Left forelimb (tissue), 1 donor: ENCODE results near the gene PTPDC1.
"Not testable (repeated sequence)": the region's sequence is repeated elsewhere in the genome, so short reads cannot be mapped to it uniquely, and the experiment has no call there.

Source experiments
- DNase-seq: peaks from one replicate; pipeline ENCODE4 v3.0.0-alpha.2; 2018; ENCODE audit warnings: low spot score

Gene PTPDC1

GRCh38 chr9:94086486-94087345 is 2.5 kb downstream of the PTPDC1 start:
- DNase-seq = no peak

GRCh38 chr9:94094219-94095145 is 10.2 kb downstream of the PTPDC1 start:
- not testable (repeated sequence) for DNase-seq

DNA sequence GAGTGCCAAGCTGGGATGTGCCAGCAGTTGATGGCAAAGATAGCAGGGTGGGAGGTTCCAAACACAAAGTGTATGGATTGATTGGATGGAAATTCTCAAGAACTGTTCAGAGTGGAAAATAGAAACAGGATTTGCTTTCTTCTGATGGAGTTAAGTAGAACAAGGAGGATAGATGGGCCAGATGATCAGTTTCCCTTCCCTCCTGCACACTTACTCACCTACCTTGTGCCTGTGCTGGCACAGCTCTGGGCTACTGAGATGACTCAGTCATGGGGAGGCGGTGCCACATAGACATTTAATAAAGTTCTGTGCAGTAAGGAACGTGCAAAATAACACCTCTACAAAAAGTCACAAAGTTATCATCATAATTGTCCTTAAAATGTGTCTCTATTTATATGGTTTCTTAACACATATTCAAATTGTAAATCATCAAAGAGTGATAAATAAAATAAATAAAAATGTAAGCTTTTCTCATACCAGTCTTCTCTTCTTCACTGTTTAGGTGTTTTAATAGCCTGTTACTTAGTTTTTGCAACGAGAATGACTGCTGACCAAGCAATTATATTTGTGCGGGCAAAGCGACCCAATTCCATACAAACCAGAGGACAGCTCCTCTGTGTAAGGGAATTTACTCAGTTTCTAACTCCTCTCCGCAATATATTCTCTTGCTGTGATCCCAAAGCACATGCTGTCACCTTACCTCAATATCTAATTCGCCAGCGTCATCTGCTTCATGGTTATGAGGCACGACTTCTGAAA is 12.7 kb downstream of the PTPDC1 start:
- DNase-seq = no peak

DNA sequence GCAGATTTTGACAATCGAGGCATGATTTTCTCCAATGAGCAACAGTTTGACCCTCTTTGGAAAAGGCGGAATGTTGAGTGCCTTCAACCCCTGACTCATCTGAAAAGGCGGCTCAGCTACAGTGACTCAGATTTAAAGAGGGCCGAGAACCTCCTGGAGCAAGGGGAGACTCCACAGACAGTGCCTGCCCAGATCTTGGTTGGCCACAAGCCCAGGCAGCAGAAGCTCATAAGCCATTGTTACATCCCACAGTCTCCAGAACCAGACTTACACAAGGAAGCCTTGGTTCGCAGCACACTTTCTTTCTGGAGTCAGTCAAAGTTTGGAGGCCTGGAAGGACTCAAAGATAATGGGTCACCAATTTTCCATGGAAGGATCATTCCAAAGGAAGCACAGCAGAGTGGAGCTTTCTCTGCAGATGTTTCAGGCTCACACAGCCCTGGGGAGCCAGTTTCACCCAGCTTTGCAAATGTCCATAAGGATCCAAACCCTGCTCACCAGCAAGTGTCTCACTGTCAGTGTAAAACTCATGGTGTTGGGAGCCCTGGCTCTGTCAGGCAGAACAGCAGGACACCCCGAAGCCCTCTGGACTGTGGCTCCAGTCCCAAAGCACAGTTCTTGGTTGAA is 13.6 kb downstream of the PTPDC1 start:
- no peak for DNase-seq

GRCh38 chr9:94100152-94100879 is 16.1 kb downstream of the PTPDC1 start:
- no peak for DNase-seq

DNA sequence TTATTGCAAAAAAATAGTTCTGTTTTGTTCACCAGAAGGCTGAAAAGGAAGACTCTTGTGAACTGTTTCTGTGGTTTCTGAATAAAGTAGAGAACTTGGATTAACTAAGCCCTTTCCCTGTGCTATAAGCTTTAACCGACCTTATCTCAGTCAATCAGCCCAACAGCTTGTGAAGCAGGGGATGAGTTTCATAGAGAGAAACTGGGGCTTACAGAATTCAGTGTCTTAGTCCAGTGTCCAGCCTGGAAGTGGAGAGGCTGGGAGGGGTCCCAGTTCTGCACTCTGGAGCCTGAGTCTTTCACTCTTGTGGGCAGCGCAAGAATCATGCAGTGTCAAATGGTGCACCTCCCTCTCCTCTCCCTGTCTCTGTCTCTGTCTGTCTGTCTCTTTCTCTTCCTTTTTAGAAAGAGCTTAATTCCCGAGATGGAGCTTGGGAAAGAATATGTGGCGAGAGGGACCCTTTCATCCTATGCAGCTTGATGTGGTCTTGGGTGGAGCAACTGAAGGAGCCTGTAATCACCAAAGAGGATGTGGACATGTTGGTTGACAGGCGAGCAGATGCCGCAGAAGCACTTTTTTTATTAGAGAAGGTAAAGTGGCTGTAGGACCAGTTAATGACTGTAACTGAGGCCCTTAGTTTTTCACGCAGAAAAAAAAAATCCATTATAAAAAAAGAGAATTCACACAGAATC is 17.0 kb downstream of the PTPDC1 start:
- DNase-seq = no peak

GRCh38 chr9:94108584-94108983 is 24.3 kb downstream of the PTPDC1 start:
- DNase-seq = peak; percentile 64

- DNase-seq = no peak
Observed at GRCh38 chr9:94110821-94111252, 26.6 kb downstream of the PTPDC1 start.

DNA sequence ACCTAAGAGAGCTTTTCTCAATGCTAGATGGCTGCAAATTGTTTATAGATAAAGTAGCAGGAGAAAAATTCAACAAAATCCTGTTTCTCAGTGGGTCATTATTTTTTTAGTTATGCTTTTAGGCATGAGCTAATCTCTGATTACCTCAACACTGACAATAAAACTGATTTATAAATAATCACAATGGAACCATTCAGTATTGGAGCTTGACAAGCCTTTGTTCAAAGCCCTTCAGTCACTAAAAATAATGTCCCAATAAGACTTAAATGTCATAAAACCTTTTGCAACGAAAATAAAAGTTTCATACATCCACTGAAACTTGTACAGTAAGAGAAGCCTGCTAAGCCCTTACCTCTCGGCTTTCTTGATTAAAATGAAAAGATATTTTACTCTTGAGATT is 27.2 kb downstream of the PTPDC1 start:
- no peak for DNase-seq

DNA sequence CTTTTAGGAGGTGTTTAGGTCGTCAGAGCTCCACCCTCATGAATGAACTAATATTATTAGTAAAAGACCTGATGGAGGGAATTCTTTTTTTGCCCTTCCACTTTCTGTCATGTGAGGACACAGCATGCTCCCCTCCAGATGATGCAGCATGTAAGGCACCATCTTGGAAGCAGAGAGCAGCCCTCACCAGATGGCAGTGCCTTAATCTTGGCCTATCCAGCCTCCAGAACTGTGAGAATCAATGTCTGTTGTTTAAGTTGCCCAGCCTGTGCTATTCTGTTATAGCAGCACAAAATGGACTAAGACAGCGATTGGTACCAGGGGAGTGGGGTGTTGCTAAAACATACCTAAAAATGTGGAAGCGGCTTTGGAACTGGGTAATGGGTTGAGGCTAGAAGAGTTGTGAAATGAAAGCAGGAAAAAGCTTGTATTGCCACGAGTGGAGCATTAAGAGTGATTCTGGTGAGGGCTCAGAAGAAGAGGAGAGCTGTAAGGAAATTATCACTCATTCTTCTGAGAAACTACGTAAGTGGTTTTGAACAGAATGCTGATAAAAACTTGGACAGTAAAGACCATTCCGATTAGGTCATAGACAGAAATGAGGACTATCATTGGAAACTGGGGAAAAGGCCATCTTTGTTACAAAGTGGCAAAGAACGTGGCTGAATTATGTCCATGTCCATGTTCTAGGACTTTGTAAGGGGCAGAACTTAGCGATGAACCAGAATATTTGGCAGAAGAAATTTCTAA is 28.6 kb downstream of the PTPDC1 start:
- no peak for DNase-seq

DNA sequence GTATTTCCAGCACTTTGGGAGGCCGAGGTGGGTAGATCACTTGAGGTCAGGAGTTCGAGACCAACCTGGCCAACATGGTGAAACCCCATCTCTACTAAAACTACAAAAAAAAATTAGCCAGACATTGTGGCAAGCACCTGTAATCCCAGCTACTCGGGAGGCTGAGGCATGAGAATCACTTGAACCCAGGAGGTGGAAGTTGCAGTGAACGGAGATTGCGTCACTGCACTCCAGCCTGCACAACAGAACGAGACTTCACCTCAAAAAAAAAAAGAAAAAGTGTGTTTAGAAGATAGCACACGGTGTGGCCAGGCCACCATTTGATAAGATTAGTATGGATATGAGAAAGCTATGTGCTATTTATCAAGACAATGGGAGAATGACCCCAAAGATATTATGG is 35.8 kb downstream of the PTPDC1 start:
- DNase-seq = not testable (repeated sequence)

DNA sequence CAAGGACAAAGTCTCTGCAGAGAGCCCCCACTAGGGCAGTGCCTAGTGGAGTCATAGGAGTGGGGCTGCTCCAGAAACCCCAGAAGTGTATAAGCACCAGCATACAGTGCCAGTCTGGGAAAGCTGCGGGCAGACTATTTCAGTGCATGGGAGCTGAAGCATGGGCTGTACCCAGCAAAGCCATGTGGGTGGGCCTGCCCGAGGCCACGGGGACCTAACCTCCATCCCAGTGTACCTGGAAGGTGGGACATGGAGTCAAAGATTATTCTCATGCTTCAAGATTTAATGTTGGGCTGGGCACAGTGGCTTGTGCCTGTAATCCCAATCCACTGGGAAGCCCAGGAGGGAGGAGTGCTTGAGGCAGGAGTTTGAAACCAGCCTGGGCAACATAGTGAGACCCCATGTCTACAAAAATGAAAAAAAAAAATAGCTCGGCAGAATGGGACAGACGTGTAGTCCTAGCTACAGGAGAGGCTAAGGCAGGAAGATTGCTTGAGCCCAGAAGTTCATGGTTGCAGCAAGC is 36.7 kb downstream of the PTPDC1 start:
- no peak for DNase-seq

- no peak for DNase-seq
Observed at GRCh38 chr9:94126844-94127243, 42.6 kb downstream of the PTPDC1 start.

- DNase-seq = no peak
Observed at GRCh38 chr9:94127806-94128205, 43.5 kb downstream of the PTPDC1 start.

GRCh38 chr9:94128580-94128979 is 44.3 kb downstream of the PTPDC1 start:
- no peak for DNase-seq

DNA sequence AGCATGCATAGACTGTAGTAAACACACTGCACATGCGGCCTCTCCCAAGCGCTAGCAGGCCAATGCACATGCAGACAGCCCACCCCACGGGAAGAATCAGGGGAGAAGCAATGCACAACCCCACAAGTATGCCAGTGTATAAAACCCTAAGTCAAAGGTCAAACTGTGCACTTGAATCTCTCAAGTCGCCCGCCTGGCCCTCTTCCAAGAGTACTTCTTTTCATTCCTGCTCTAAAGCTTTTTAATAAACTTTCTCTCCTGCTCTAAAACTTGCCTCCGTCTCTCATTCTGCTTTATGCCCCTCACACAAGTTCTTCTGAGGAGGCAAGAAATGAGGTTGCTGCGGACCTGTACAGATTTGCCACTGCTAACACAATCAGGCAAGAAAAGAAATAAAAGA is 50.4 kb downstream of the PTPDC1 start:
- DNase-seq = no peak

DNA sequence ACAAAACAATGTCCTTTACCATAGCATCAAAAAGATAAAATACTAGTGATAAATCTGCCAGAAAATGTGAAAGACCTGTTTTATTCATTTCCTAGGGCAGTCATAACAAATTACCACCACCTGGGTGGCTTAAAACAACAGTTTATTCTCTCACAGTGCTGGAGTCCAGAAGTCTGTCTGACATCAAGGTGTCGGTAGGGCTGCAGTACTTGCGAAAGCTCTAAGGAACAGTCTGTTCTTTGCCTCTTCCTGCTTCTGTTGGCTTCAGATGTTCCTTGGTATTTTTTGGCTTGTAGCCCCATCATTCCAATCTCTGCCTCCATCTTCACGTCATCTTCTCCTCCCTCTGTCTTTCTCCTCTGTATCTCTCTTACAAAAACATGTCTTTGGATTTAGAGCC is 51.0 kb downstream of the PTPDC1 start:
- no peak for DNase-seq

GRCh38 chr9:94139672-94140417 is 55.6 kb downstream of the PTPDC1 start:
- peak; percentile 83 for DNase-seq

DNA sequence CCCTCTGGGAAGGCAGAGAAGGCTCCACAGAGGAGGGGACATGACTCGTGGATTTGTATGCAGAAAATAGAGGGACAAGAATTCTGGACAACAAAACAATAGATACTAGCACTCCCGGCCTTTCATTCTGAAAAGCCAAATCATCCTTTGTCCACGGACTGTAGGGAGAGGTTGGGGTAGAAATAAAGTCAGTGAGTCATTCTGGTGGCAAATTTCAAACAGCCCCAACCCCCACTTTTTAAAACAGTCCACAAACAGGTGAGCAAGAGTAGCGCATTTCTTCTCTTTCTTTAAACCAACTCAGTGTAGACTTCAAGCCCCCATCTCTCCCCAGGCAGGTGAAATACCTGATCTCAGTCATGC is 56.1 kb downstream of the PTPDC1 start:
- DNase-seq = no peak
